B cell (primary cell): ENCODE measurements around the gene LCOR.
"Not testable (repeated sequence)": the region's sequence is repeated elsewhere in the genome, so short reads cannot be mapped to it uniquely, and the experiment has no call there.

ENCODE experiments used
- EZH2 ChIP-seq: IDR thresholded peaks from 2 replicates; pipeline ENCODE4 v1.6.1; 2012; ENCODE audit warnings: borderline replicate concordance, low read depth, mild to moderate bottlenecking, moderate library complexity, low read length; ENCODE audit not compliant: insufficient read depth, poor library complexity, severe bottlenecking
- TF ChIP-seq, protein P1 (sequence below): fragments of 200-600 bp; IDR thresholded peaks from one replicate; pipeline ENCODE4 v1.8.0; 2022; ENCODE audit warnings: antibody characterized with exemption, mild to moderate bottlenecking

DNA sequence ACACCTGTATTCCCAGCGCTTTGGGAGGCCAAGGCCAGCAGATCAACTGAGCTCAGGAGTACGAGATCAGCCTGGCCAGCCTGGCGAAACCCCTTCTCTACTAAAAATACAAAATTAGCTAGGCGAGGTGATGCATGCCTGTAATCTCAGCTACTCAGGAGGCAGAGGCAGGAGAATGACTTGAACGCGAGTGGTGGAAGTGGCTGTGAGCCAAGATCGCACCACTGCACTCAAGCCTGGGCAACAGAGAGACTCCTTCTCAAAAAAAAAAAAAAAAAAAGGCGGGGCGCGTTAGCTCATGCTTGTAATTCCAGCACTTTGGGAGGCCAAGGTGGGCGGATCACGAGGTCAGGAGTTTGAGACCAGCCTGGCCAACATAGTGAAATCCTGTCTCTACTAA is 13.1 kb upstream of the LCOR start:
- TF ChIP-seq, protein P1, sequence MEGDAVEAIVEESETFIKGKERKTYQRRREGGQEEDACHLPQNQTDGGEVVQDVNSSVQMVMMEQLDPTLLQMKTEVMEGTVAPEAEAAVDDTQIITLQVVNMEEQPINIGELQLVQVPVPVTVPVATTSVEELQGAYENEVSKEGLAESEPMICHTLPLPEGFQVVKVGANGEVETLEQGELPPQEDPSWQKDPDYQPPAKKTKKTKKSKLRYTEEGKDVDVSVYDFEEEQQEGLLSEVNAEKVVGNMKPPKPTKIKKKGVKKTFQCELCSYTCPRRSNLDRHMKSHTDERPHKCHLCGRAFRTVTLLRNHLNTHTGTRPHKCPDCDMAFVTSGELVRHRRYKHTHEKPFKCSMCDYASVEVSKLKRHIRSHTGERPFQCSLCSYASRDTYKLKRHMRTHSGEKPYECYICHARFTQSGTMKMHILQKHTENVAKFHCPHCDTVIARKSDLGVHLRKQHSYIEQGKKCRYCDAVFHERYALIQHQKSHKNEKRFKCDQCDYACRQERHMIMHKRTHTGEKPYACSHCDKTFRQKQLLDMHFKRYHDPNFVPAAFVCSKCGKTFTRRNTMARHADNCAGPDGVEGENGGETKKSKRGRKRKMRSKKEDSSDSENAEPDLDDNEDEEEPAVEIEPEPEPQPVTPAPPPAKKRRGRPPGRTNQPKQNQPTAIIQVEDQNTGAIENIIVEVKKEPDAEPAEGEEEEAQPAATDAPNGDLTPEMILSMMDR, result not testable (repeated sequence)
- not testable (repeated sequence) for TF ChIP-seq EZH2
